ENCODE data around the gene SACM1L.

DNA sequence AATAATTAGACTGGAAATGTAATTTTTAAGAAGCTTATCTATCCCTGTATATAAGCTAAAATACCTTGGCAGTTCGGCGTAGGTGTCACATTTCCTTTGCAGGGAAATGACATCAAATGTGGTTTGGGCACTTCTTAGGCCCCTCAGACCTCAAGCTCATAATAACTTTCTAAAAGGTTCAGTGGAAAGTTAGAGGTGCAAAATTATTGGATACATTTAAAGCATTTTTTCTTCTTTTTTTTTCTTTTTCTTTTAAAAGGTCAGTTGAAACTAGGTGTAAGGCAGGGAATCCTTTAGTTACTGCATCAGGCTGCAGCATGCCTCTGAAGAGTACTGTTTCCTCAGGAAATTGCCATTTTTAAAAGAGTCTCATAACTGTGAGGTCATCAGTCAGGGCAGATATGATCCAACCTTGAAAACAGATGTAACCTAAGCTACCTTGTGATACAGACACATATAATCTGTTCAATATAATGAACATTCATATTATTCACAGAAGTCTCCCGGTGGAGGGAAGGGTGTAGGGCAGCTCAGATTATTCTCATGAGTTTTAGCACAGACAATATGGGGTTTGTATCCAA, 4.8 kb downstream of the SACM1L start:
- TF ChIP-seq YY1 (tag by site-specific recombination; IDR thresholded peaks at IDR 0.05) (no peak), ZNF274 (IDR thresholded peaks at IDR 0.05; ENCODE audit: low read length) (no peak), ZNF274 (tag by site-specific recombination; IDR thresholded peaks at IDR 0.05; ENCODE audit: borderline replicate concordance) (no peak), ZFP3 (tag by site-specific recombination; IDR thresholded peaks at IDR 0.05; ENCODE audit: low read depth) (no peak), ZEB2 (tag by site-specific recombination; IDR thresholded peaks at IDR 0.05) (no peak)
- TF ChIP-seq, protein P1, sequence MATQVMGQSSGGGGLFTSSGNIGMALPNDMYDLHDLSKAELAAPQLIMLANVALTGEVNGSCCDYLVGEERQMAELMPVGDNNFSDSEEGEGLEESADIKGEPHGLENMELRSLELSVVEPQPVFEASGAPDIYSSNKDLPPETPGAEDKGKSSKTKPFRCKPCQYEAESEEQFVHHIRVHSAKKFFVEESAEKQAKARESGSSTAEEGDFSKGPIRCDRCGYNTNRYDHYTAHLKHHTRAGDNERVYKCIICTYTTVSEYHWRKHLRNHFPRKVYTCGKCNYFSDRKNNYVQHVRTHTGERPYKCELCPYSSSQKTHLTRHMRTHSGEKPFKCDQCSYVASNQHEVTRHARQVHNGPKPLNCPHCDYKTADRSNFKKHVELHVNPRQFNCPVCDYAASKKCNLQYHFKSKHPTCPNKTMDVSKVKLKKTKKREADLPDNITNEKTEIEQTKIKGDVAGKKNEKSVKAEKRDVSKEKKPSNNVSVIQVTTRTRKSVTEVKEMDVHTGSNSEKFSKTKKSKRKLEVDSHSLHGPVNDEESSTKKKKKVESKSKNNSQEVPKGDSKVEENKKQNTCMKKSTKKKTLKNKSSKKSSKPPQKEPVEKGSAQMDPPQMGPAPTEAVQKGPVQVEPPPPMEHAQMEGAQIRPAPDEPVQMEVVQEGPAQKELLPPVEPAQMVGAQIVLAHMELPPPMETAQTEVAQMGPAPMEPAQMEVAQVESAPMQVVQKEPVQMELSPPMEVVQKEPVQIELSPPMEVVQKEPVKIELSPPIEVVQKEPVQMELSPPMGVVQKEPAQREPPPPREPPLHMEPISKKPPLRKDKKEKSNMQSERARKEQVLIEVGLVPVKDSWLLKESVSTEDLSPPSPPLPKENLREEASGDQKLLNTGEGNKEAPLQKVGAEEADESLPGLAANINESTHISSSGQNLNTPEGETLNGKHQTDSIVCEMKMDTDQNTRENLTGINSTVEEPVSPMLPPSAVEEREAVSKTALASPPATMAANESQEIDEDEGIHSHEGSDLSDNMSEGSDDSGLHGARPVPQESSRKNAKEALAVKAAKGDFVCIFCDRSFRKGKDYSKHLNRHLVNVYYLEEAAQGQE (tag by site-specific recombination; IDR thresholded peaks at IDR 0.05) = no peak
- TF ChIP-seq, protein P2, sequence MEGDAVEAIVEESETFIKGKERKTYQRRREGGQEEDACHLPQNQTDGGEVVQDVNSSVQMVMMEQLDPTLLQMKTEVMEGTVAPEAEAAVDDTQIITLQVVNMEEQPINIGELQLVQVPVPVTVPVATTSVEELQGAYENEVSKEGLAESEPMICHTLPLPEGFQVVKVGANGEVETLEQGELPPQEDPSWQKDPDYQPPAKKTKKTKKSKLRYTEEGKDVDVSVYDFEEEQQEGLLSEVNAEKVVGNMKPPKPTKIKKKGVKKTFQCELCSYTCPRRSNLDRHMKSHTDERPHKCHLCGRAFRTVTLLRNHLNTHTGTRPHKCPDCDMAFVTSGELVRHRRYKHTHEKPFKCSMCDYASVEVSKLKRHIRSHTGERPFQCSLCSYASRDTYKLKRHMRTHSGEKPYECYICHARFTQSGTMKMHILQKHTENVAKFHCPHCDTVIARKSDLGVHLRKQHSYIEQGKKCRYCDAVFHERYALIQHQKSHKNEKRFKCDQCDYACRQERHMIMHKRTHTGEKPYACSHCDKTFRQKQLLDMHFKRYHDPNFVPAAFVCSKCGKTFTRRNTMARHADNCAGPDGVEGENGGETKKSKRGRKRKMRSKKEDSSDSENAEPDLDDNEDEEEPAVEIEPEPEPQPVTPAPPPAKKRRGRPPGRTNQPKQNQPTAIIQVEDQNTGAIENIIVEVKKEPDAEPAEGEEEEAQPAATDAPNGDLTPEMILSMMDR (tag by site-specific recombination; IDR thresholded peaks at IDR 0.05) = no peak

Data from HEK293 (cell line).